Keratinocyte (primary cell): ENCODE measurements around the gene ERFE. TPM values are rescaled to one million over a fixed set of nuclear protein-coding genes. Genes with fewer than 3 reads are reported as not detected.

Source experiments
- DNase-seq: peaks from one replicate; pipeline ENCODE4 v3.0.0-alpha.2; 2011; ENCODE audit warnings: low read depth, missing footprints, low spot score
- FAIRE-seq: peaks from 2 replicates; lab custom pipeline; 2011; peaks lifted over from hg19 to GRCh38; lab: Jason Lieb, UNC
- H2AFZ ChIP-seq: 2 replicates; pipeline ENCODE4 v1.6.0; 2012; ENCODE audit warnings: low read length, control low read depth, inconsistent platforms; ENCODE audit not compliant: control insufficient read depth
- H3K27ac ChIP-seq: 2 replicates; pipeline ENCODE4 v1.5.1; 2011; ENCODE audit warnings: low read length; ENCODE audit not compliant: control insufficient read depth, insufficient read depth
- H3K27me3 ChIP-seq: 3 replicates; pipeline ENCODE4 v1.6.0; 2011; ENCODE audit warnings: low read length; ENCODE audit not compliant: control insufficient read depth, insufficient read depth; ENCODE audit errors: extremely low read depth
- H3K36me3 ChIP-seq, 2 experiments: 2 replicates in 1 of 2; 3 replicates in 1 of 2; pipeline ENCODE4 v1.5.1; 2011; ENCODE audit warnings: low read length in 2 of 2, mild to moderate bottlenecking in 1 of 2; ENCODE audit not compliant: control insufficient read depth in 2 of 2, insufficient read depth in 2 of 2; ENCODE audit errors: extremely low read depth in 1 of 2
- H3K4me1 ChIP-seq: 3 replicates; pipeline ENCODE4 v1.5.1; 2011; ENCODE audit warnings: low read length; ENCODE audit not compliant: control insufficient read depth, insufficient read depth; ENCODE audit errors: extremely low read depth
- H3K4me2 ChIP-seq: 3 replicates; pipeline ENCODE4 v1.6.0; 2011; ENCODE audit warnings: low read depth, low read length; ENCODE audit not compliant: control insufficient read depth, insufficient read depth; ENCODE audit errors: extremely low read depth
- H3K4me3 ChIP-seq, 3 experiments: fragments of 200-600 bp in 1 of 3; sonication (generic) in 1 of 3; 2 replicates in 2 of 3; 3 replicates in 1 of 3; pipeline ENCODE4 v1.5.1; 2011 to 2016; ENCODE audit warnings: low read length in 3 of 3, mild to moderate bottlenecking in 3 of 3, control low read depth in 2 of 3, inconsistent platforms in 1 of 3, low read depth in 1 of 3, mixed read lengths in 1 of 3, mixed run types in 1 of 3, moderate library complexity in 1 of 3; ENCODE audit not compliant: control insufficient read depth in 2 of 3, insufficient read depth in 2 of 3; ENCODE audit errors: extremely low read depth in 1 of 3
- H3K79me2 ChIP-seq: 2 replicates; pipeline ENCODE4 v1.6.0; 2012; ENCODE audit warnings: low read length; ENCODE audit not compliant: control insufficient read depth, insufficient read depth
- H3K9ac ChIP-seq: 3 replicates; pipeline ENCODE4 v1.6.0; 2011; ENCODE audit warnings: low read length; ENCODE audit not compliant: control insufficient read depth, insufficient read depth; ENCODE audit errors: extremely low read depth
- H3K9me1 ChIP-seq: 3 replicates; pipeline ENCODE4 v1.6.0; 2011; ENCODE audit warnings: low read length; ENCODE audit not compliant: control insufficient read depth, insufficient read depth; ENCODE audit errors: extremely low read depth
- H3K9me3 ChIP-seq: 2 replicates; pipeline ENCODE4 v1.5.1; 2012; ENCODE audit warnings: low read depth, low read length; ENCODE audit not compliant: control insufficient read depth
- H4K20me1 ChIP-seq: 3 replicates; pipeline ENCODE4 v1.6.0; 2011; ENCODE audit warnings: low read length; ENCODE audit not compliant: control insufficient read depth, insufficient read depth; ENCODE audit errors: extremely low read depth
- CTCF ChIP-seq, 3 experiments: IDR thresholded peaks in 1 of 3; conservative IDR thresholded peaks in 1 of 3; optimal IDR thresholded peaks in 1 of 3; 2 replicates in 2 of 3; 3 replicates in 1 of 3; pipeline versions ENCODE3 to v1.5.1; 2011; ENCODE audit warnings: low read length in 3 of 3, mild to moderate bottlenecking in 3 of 3, moderate library complexity in 2 of 3, control low read depth in 1 of 3, inconsistent platforms in 1 of 3; ENCODE audit not compliant: insufficient read depth in 2 of 3; ENCODE audit errors: extremely low read depth in 1 of 3
- EZH2 ChIP-seq: IDR thresholded peaks from one replicate; pipeline ENCODE4 v1.6.1; 2012; ENCODE audit warnings: inconsistent platforms, mild to moderate bottlenecking, low read length, moderate library complexity
- dilution Hi-C: fragments of 300-500 bp; cut with MboI; formaldehyde crosslinking; loops from one replicate; pipeline ENCODE4 v1.7.0; 2020; ENCODE audit warnings: low sequenced_read_pairs; ENCODE audit not compliant: extremely low pct_ligation_motif_present
- polyA plus RNA-seq, 5 experiments: library from polyadenylated mRNA; depleted of rRNA in 3 of 5; stranded (reverse) in 3 of 5; stranded (forward) in 1 of 5; unstranded in 1 of 5; fragments of >200 nt; gene quantifications; 1 replicate in 1 of 5; 2 replicates in 3 of 5; 3 replicates in 1 of 5; pipeline versions ENCODE4 v1.2.1 to v1.2.3, GENCODE V29; 2011 to 2012; ENCODE audit warnings: missing spikeins in 2 of 5, low read depth in 1 of 5, low replicate concordance in 1 of 5

The ERFE gene
- polyA plus RNA-seq, 1 donor (not counting 4 experiments of a cell fraction or from before 2014, with no cell fraction given): 0.14 TPM

GRCh38 chr2:238151628-238152235 lies 7.0 kb upstream of the ERFE start:
- Histone ChIP-seq H3K4me1 (no peaks in the 10 kb centered on the region), H3K4me3 (no peak overlapping the region), H3K9ac (no peak overlapping the region), H2AFZ (no peak overlapping the region), H4K20me1 (no peaks in the 10 kb centered on the region), H3K9me3 (no peaks in the 10 kb centered on the region), H3K9me1 (no peaks in the 10 kb centered on the region), H3K27ac (no peak overlapping the region), H3K79me2 (no peaks in the 10 kb centered on the region), H3K4me2 (no peak overlapping the region), H3K36me3 (no peaks in the 10 kb centered on the region), H3K27me3 (no peaks in the 10 kb centered on the region)
- no peak for TF ChIP-seq EZH2
- TF ChIP-seq CTCF (optimal IDR thresholded peaks at IDR 0.05 in 1 of 3, IDR thresholded peaks at IDR 0.05 in 1 of 3, conservative IDR thresholded peaks at IDR 0.05 in 1 of 3; ENCODE audit: extremely low read depth in 1 of 3, insufficient read depth in 2 of 3, low read length in 3 of 3): no peak
- no peak for FAIRE-seq
- dilution Hi-C loops: no loop called here
- DNase-seq: no peak

GRCh38 chr2:238152771-238153688 lies 5.7 kb upstream of the ERFE start:
- Histone ChIP-seq H3K4me1 (no peaks in the 10 kb centered on the region), H3K27ac (no peak overlapping the region), H3K36me3 (no peaks in the 10 kb centered on the region), H3K4me3 (no peak overlapping the region), H2AFZ (no peak overlapping the region), H4K20me1 (no peaks in the 10 kb centered on the region), H3K9ac (no peak overlapping the region), H3K79me2 (no peaks in the 10 kb centered on the region), H3K9me3 (no peaks in the 10 kb centered on the region), H3K27me3 (no peaks in the 10 kb centered on the region), H3K4me2 (no peak overlapping the region), H3K9me1 (no peaks in the 10 kb centered on the region)
- dilution Hi-C loops: no loop called here
- TF ChIP-seq CTCF (optimal IDR thresholded peaks at IDR 0.05 in 1 of 3, IDR thresholded peaks at IDR 0.05 in 1 of 3, conservative IDR thresholded peaks at IDR 0.05 in 1 of 3; ENCODE audit: extremely low read depth in 1 of 3, insufficient read depth in 2 of 3, low read length in 3 of 3) (peak in 2 of 3 experiments; percentile 24 to 32), EZH2 (no peak)
- DNase-seq (no peak), FAIRE-seq (no peak)
